Common myeloid progenitor, CD34-positive (primary cell): ENCODE results near the gene OR3A2. TPM values are rescaled to one million over a fixed set of nuclear protein-coding genes. Genes with fewer than 3 reads are reported as not detected.
"Not testable (repeated sequence)": the region's sequence is repeated elsewhere in the genome, so short reads cannot be mapped to it uniquely, and the experiment has no call there.

ENCODE experiments used
- CTCF ChIA-PET: fragments of 350-600 bp; sonication (Branson Sonifier 250); formaldehyde crosslinking; loops from one replicate; lab custom pipeline; 2021; ENCODE audit warnings: antibody characterized with exemption; lab: Charles Lee
- POLR2A ChIA-PET: fragments of 350-600 bp; sonication (Branson Sonifier 250); formaldehyde crosslinking; loops from one replicate; lab custom pipeline; 2021; ENCODE audit warnings: antibody characterized with exemption; lab: Charles Lee
- DNase-seq, 3 donors: peaks; one replicate each; pipeline versions ENCODE4 v3.0.0 to v3.0.0-alpha.2; 2013
- H3K27ac ChIP-seq, 2 experiments: 1 replicate in 1 of 2; 2 replicates in 1 of 2; pipeline ENCODE4 v1.7.0; 2013; ENCODE audit warnings: inconsistent platforms in 2 of 2, low read length in 2 of 2, mild to moderate bottlenecking in 2 of 2, low read depth in 1 of 2, moderate library complexity in 1 of 2; ENCODE audit not compliant: severe bottlenecking in 2 of 2, insufficient read depth in 1 of 2, poor library complexity in 1 of 2
- H3K27me3 ChIP-seq, 5 experiments: replicated peaks in 2 of 5; 1 replicate in 3 of 5; 2 replicates in 2 of 5; pipeline versions ENCODE4 v1.6.1 to v1.7.0; 2013; ENCODE audit warnings: low read length in 4 of 5, mild to moderate bottlenecking in 2 of 5, moderate library complexity in 2 of 5, inconsistent platforms in 1 of 5; ENCODE audit not compliant: insufficient read depth in 5 of 5, control insufficient read depth in 4 of 5
- H3K36me3 ChIP-seq, 4 experiments: 1 replicate in 2 of 4; 2 replicates in 2 of 4; pipeline versions ENCODE4 v1.6.1 to v1.7.0; 2013; ENCODE audit warnings: low read length in 3 of 4, control low read depth in 1 of 4, mild to moderate bottlenecking in 1 of 4; ENCODE audit not compliant: control insufficient read depth in 4 of 4, insufficient read depth in 4 of 4
- H3K4me1 ChIP-seq, 4 experiments: 1 replicate in 3 of 4; 2 replicates in 1 of 4; pipeline versions ENCODE4 v1.6.1 to v1.7.1; 2013; ENCODE audit warnings: low read length in 3 of 4, mild to moderate bottlenecking in 3 of 4, control low read depth in 1 of 4, inconsistent platforms in 1 of 4, moderate library complexity in 1 of 4; ENCODE audit not compliant: control insufficient read depth in 4 of 4, insufficient read depth in 4 of 4; ENCODE audit errors: control extremely low read depth in 1 of 4
- H3K4me3 ChIP-seq, 7 experiments: 1 replicate in 4 of 7; 2 replicates in 3 of 7; pipeline versions ENCODE4 v1.5.1 to v1.7.0; 2013; ENCODE audit warnings: mild to moderate bottlenecking in 7 of 7, low read length in 6 of 7, moderate library complexity in 6 of 7, inconsistent platforms in 2 of 7, low read depth in 2 of 7, control low read depth in 1 of 7; ENCODE audit not compliant: insufficient read depth in 4 of 7, control insufficient read depth in 1 of 7; ENCODE audit errors: extremely low read depth in 1 of 7
- H3K9me3 ChIP-seq, 5 experiments: 1 replicate in 4 of 5; 2 replicates in 1 of 5; pipeline versions ENCODE4 v1.6.1 to v1.7.1; 2013; ENCODE audit warnings: low read length in 4 of 5, mild to moderate bottlenecking in 2 of 5, inconsistent platforms in 1 of 5, low read depth in 1 of 5, moderate library complexity in 1 of 5; ENCODE audit not compliant: control insufficient read depth in 4 of 5, insufficient read depth in 2 of 5; ENCODE audit errors: control extremely low read depth in 1 of 5
- WGBS: methylation state at CpG from one replicate; pipeline ENCODE4 v1.1.5; 2013; ENCODE audit not compliant: insufficient coverage; 5-methylcytosine and 5-hydroxymethylcytosine counted together
- polyA plus RNA-seq: library from polyadenylated mRNA; unstranded; fragments of 120-200 nt; gene quantifications from one replicate; pipeline ENCODE4 v1.2.1, GENCODE V29; 2013

Gene OR3A2
- 0.61 TPM for polyA plus RNA-seq

GRCh38 chr17:3385869-3386816, at the start of gene OR3A2:
OR3A2 (minus strand) TSS chr17:3386308.
- POLR2A ChIA-PET = no interaction called here
- CTCF ChIA-PET = no interaction called here
- WGBS = 33% methylated on average over 82 of the region's 92 CpGs
- H3K27me3 ChIP-seq = peaks cover 0 to 39% (median 7%) of the 10 kb centered on the region in 5 experiments
- no peaks in the 10 kb centered on the region for H3K36me3 ChIP-seq
- peak; percentile 44 to 81 (median 57) for DNase-seq
- peaks cover 0 to 7% (median 2%) of the 10 kb centered on the region in 4 experiments for H3K4me1 ChIP-seq
- H3K9me3 ChIP-seq = peaks cover 0 to 4% (median 1%) of the 10 kb centered on the region in 5 experiments
- no peak within 1 kb of the TSS for H3K27ac ChIP-seq
- H3K4me3 ChIP-seq = peak within 1 kb of the TSS in 4 of 7 experiments; percentile 4 to 66 (median 52)

GRCh38 chr17:3433741-3434140, 47.6 kb upstream of the OR3A2 start, which contains the start of gene OR1E2:
OR1E2 (minus strand) TSS chr17:3433841; CDS start chr17:3433841, 0 bp downstream.
- no peak within 1 kb of the TSS for H3K27ac ChIP-seq
- H3K4me1 ChIP-seq = peaks cover 0 to 2% (median 0%) of the 10 kb centered on the region in 4 experiments
- no peaks in the 10 kb centered on the region for H3K36me3 ChIP-seq
- no peak within 1 kb of the TSS for H3K4me3 ChIP-seq
- H3K27me3 ChIP-seq = peaks cover 0 to 3% (median 0%) of the 10 kb centered on the region in 5 experiments
- H3K9me3 ChIP-seq = peaks cover 0 to 7% (median 0%) of the 10 kb centered on the region in 5 experiments
- 100% methylated on average over 2 of the region's 3 CpGs for WGBS
- CTCF ChIA-PET = no interaction called here
- DNase-seq = no peak
- POLR2A ChIA-PET = no interaction called here

GRCh38 chr17:3433215-3433614, 47.1 kb upstream of the OR3A2 start:
- WGBS = 3% methylated on average over 6 of the region's 7 CpGs

GRCh38 chr17:3418222-3418621, 32.1 kb upstream of the OR3A2 start:
- H3K4me3 ChIP-seq = no peak overlapping the region
- no peak for DNase-seq
- no peak overlapping the region for H3K27ac ChIP-seq
- POLR2A ChIA-PET = no interaction called here
- CTCF ChIA-PET = no interaction called here
- peaks cover 0 to 2% (median under 1%) of the 10 kb centered on the region in 4 experiments for H3K4me1 ChIP-seq
- WGBS = 86% methylated on average over 1 of the region's 2 CpGs
- H3K9me3 ChIP-seq = peaks cover 0 to 5% (median 0%) of the 10 kb centered on the region in 5 experiments
- no peaks in the 10 kb centered on the region for H3K27me3 ChIP-seq
- no peaks in the 10 kb centered on the region for H3K36me3 ChIP-seq

More at GRCh38 chr17:3433215-3433614, 47.1 kb upstream of the OR3A2 start:
- POLR2A ChIA-PET, H3K27ac ChIP-seq, CTCF ChIA-PET, H3K36me3 ChIP-seq, H3K27me3 ChIP-seq, H3K9me3 ChIP-seq, H3K4me3 ChIP-seq, H3K4me1 ChIP-seq: not testable (repeated sequence)
- DNase-seq = peak; percentile 83 to 98 (median 96)

GRCh38 chr17:3415610-3416009, 29.5 kb upstream of the OR3A2 start:
- Histone ChIP-seq H3K9me3 (peaks cover 0 to 5% (median 0%) of the 10 kb centered on the region in 5 experiments), H3K27ac (no peak overlapping the region), H3K4me1 (peaks cover 0 to 19% (median 10%) of the 10 kb centered on the region in 4 experiments), H3K27me3 (no peaks in the 10 kb centered on the region), H3K36me3 (no peaks in the 10 kb centered on the region), H3K4me3 (no peak overlapping the region)
- ChIA-PET POLR2A (no interaction called here), CTCF (no interaction called here)
- no peak for DNase-seq
- 94% methylated on average over 3 of the region's 5 CpGs for WGBS

- WGBS = no CpG with 5 or more reads among the region's 16 CpGs
- DNase-seq, H3K9me3 ChIP-seq, H3K27me3 ChIP-seq, POLR2A ChIA-PET, H3K36me3 ChIP-seq, H3K27ac ChIP-seq, CTCF ChIA-PET: not testable (repeated sequence)
- peaks cover 0 to 23% (median 10%) of the 10 kb centered on the region in 4 experiments for H3K4me1 ChIP-seq
- H3K4me3 ChIP-seq = peak overlapping the region in 2 of 7 experiments; percentile 19 to 33
Measured at GRCh38 chr17:3412216-3412615, 26.1 kb upstream of the OR3A2 start.

GRCh38 chr17:3411070-3411469, 25.0 kb upstream of the OR3A2 start, which contains the start of gene OR3A3:
OR3A3 (plus strand) TSS chr17:3411370.
- WGBS = 80% methylated on average over 1 of the region's 3 CpGs
- no peak within 1 kb of the TSS for H3K27ac ChIP-seq
- POLR2A ChIA-PET = no interaction called here
- peaks cover 0 to 23% (median 10%) of the 10 kb centered on the region in 4 experiments for H3K4me1 ChIP-seq
- no peaks in the 10 kb centered on the region for H3K27me3 ChIP-seq
- CTCF ChIA-PET = no interaction called here
- H3K9me3 ChIP-seq = peaks cover 0 to 8% (median 0%) of the 10 kb centered on the region in 5 experiments
- no peaks in the 10 kb centered on the region for H3K36me3 ChIP-seq
- peak within 1 kb of the TSS in 2 of 7 experiments; percentile 19 to 33 for H3K4me3 ChIP-seq
- DNase-seq = no peak
